Measurements from ENCODE around the gene CCNI2. TPM values are rescaled to one million over a fixed set of nuclear protein-coding genes. Genes with fewer than 3 reads are reported as not detected.

The CCNI2 gene
- polyA plus RNA-seq, 2 of the 4 experiments (the other 2 are of a cell fraction): 0.17 to 0.26 TPM

GRCh38 chr5:132766020-132766805 is 19.0 kb downstream of the CCNI2 start:
- TF ChIP-seq ZSCAN20 (CRISPR knock-in tag; IDR thresholded peaks at IDR 0.05) (no peak), HDAC2 (IDR thresholded peaks at IDR 0.05) (no peak), FOSB (CRISPR knock-in tag; IDR thresholded peaks at IDR 0.05) (no peak), BHLHE40 (IDR thresholded peaks at IDR 0.05; ENCODE audit: low read depth, low read length) (no peak), HOXB13 (CRISPR knock-in tag; IDR thresholded peaks at IDR 0.05; ENCODE audit: low read depth) (no peak), POLR2A (IDR thresholded peaks at IDR 0.05; ENCODE audit: low read length) (no peak), CBX2 (IDR thresholded peaks at IDR 0.05; ENCODE audit: borderline replicate concordance, low read depth) (no peak), CEBPB (IDR thresholded peaks at IDR 0.05) (no peak), PBX3 (IDR thresholded peaks at IDR 0.05) (no peak), MAX (IDR thresholded peaks at IDR 0.05) (no peak), HES2 (IDR thresholded peaks at IDR 0.05) (no peak), ATOH8 (CRISPR knock-in tag; IDR thresholded peaks at IDR 0.05; ENCODE audit: low read depth) (no peak), NFE2L2 (conservative IDR thresholded peaks at IDR 0.05; ENCODE audit: low read length) (no peak)
- FAIRE-seq (no peak), DNase-seq (ENCODE audit: low read depth in 1 of 2, low spot score in 1 of 2) (no peak), ATAC-seq (no peak)
- H3K9me3 ChIP-seq: no peaks in the 10 kb centered on the region
- CTCF ChIA-PET: interaction anchor here (0.5 to 4.9 kb wide), 7 partner anchors 12 to 117 kb away, joined by 3 to 23 read pairs (median 3); no protein-coding TSS in a partner anchor
- POLR2A ChIA-PET: no interaction called here
- WGBS (ENCODE audit: missing lambda C conversion rate): 88% methylated on average over 13 of the region's 14 CpGs
- no peaks in the 10 kb centered on the region for H3K4me1 ChIP-seq
- no peak overlapping the region for H3K4me3 ChIP-seq
- no peak overlapping the region for H3K27ac ChIP-seq
- no peak overlapping the region for H3K4me2 ChIP-seq

- 94% methylated on average over 1 of the region's 1 CpG for WGBS (ENCODE audit: missing lambda C conversion rate)
- no peak for DNase-seq (ENCODE audit: low read depth in 1 of 2, low spot score in 1 of 2)
- FAIRE-seq: no peak
- Histone ChIP-seq H3K27ac (no peak overlapping the region), H3K4me2 (no peak overlapping the region), H3K4me3 (no peak overlapping the region), H3K9me3 (no peaks in the 10 kb centered on the region), H3K4me1 (no peaks in the 10 kb centered on the region)
- ChIA-PET CTCF (interaction anchor here (0.5 to 4.9 kb wide), 4 partner anchors 24 to 53 kb away, joined by 3 to 23 read pairs (median 3); no protein-coding TSS in a partner anchor), POLR2A (no interaction called here)
- ATAC-seq: no peak
- TF ChIP-seq USF2 (IDR thresholded peaks at IDR 0.05) (no peak), TP53 (CRISPR knock-in tag; IDR thresholded peaks at IDR 0.05) (no peak), EP300 (IDR thresholded peaks at IDR 0.05) (no peak), KDM5A (IDR thresholded peaks at IDR 0.05) (no peak), MAX (IDR thresholded peaks at IDR 0.05) (no peak), FOSB (CRISPR knock-in tag; IDR thresholded peaks at IDR 0.05) (no peak), HOXA7 (CRISPR knock-in tag; IDR thresholded peaks at IDR 0.05) (no peak), HMGXB4 (CRISPR knock-in tag; IDR thresholded peaks at IDR 0.05; ENCODE audit: borderline replicate concordance) (no peak), ZC3H11A (IDR thresholded peaks at IDR 0.05) (no peak), CBX8 (IDR thresholded peaks at IDR 0.05) (no peak), HEYL (CRISPR knock-in tag; IDR thresholded peaks at IDR 0.05) (no peak), HOXB13 (CRISPR knock-in tag; IDR thresholded peaks at IDR 0.05; ENCODE audit: low read depth) (no peak)
Measured at GRCh38 chr5:132766806-132767055, 19.5 kb downstream of the CCNI2 start.

Data from A549 (cell line).